NCI-H345 treated with DMSO at 0.1 percent for 48 hours (cell line): ENCODE results near the gene PEPD.

Experiments used
- DNase-seq: peaks from one replicate; lab custom pipeline; 2025; ENCODE audit not compliant: unreplicated experiment; lab: John Stamatoyannopoulos, UW

The PEPD gene

GRCh38 chr19:33339016-33339984 is 182.3 kb downstream of the PEPD start:
- no peak for DNase-seq
